HG02938 (cell line): ENCODE measurements around the gene PRLR.

Source experiments
- ATAC-seq: cut with Tn5 transposase; IDR thresholded peaks from one replicate; pipeline ENCODE4 v1.9.1; 2021; ENCODE audit warnings: mild to moderate bottlenecking, moderate library complexity; ENCODE audit not compliant: unreplicated experiment

PRLR gene

DNA sequence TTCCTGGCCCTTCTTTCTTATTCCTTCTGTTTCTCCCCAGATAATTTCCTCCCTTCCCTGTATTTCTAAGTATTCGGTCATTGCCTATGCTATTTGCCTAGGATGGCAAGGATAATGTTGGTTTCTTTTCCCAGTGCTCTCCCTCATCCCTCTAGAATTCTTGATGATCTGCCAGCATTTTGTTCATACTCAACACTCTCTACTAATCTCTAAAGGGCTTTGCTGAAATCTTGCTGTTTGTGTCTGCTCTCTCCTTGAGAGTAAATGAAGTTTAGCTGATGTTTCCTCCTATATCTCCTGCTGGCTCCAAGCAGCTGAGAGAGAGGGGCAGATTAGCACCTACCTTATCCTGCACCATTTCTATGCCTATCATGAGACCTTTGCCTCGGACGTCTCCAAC, 220.6 kb downstream of the PRLR start:
- no peak for ATAC-seq

DNA sequence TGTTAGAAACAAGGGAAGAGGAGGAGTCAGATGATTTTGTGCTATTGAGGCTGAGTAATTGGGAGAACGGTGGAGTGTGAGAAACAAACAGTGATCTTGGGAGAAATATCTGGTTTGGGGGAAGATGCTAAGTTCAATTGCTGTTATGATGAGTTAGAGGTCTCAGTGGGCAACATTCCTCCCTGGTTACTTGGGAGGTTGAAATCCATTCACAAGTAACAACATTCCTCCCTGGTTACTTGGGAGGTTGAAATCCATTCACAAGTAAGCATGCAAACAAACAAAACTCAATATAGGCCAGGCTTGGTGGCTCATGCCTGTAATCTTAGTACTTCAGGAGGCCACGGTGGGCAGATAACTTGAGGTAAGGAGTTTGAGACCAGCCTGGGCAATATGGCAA, 221.3 kb downstream of the PRLR start:
- no peak for ATAC-seq

DNA sequence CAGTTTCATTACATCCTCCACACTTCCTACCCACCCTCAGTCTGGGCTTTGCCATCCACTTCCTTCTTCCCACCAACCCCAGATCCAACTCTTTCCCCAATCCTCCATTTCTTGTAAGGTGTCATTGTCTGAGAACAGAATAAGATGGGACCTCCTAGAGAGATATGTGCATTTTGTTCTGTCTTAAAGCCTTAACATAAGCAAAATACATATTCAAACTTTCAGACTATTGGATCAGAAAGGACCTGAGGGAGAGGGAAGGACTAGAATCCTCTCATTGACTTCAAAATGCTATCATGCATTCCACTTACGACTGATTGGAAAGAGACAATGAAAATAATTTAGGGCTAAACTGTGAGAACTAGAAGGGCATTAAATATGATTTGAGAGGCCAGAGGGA, 225.5 kb downstream of the PRLR start:
- no peak for ATAC-seq

DNA sequence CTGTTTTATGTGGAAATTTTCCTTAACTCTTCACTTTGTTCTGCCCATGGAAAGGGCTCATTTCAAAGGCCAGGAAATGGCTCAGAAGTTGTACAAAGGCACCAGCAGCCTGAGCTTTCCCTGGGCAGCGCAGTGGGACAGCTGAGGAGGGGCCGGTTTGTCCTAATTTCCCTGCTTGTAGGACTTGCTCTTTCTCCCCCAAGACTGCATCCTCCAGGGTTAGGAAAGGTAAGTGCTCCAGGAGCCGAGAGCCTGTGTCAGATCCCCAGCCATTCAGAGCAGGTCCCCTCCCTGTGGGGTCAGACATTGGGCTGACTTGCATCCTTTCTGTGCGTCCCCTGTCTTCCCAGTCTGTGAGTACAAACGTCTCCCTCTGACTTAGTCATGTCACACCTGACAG, 226.1 kb downstream of the PRLR start:
- ATAC-seq: no peak

DNA sequence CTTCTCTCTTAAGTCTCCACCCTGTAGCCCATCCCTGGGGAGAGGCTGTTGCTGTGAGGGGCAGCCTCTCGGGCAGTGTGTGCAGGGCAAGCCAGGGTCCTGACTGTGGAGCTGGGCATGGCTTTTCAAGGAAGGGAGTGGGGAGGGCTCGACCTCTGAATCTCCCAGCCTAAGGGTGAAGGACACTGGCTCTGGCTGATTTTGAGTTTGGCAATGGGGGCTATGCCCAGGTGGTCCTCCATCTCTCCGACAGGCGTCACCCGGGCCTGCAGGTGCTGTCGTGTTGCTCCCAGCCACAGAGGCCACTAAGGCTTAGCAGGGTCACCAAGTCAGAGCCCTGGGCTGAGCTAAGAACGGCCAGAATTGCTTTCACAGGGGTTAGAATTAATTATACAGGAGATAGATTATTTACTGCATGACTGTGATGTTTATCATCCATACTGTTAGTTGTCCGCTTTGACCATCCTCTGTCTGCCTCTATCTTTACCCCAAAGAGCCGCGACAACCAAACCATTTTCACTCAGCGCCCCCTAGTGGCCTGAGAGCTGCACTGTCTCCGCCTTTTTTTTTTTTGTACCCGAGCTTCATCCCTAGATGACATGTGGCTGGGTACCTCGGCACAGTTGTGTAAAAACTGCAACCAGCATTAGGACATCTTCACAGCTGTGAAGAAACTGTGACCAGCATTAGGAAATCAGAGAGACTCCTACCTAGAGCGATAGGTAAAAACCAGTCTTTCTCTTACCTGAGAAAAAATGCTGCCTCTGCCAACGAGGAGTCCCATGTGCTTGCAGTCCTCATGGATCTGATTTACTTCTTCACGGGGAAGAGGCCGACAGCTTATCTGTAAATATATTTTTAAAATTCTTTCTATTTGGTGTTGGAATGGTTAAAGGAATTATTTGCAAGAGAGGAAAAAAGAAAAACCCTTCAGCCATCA, 227.0 kb downstream of the PRLR start:
- ATAC-seq: peak; percentile 69

DNA sequence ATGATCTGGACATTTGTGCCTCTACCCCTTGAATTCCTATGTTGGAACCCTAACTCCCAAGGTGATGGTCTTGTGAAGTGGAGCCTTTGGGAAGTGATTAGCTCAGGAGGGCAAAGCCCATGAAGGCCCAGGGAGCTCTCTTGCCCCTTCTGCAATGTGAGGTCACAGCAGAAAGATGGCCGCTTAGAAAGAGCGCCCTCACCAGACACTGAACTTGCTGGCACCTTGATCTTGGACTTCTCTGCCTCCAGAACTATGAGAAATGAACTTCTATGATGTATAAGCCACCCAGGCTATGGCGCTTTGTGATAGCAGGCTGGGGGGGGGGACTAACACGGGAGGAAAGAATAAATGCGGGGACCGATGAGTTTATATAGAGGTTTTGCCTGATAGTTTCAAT, 227.8 kb downstream of the PRLR start:
- no peak for ATAC-seq

DNA sequence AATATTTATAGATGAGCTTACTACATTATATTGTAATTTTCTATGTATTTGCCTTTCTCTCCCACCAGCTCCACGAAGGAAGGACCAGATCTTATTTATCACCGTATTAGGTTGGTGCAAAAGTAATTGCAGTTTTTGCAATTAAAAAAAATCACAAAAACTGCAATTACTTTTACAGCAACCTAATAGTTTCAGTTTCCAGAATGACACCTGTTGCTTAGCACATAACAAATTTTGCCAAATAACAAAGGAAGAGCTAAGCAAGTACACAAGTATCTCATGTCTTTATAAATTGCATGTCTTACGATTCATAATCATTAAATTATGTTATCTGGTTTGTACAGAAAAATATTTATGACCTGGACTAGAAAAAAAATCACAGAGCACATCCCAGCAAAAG, 228.4 kb downstream of the PRLR start:
- no peak for ATAC-seq
